ENCODE measurements around the gene SCARF2.

Gene SCARF2

DNA sequence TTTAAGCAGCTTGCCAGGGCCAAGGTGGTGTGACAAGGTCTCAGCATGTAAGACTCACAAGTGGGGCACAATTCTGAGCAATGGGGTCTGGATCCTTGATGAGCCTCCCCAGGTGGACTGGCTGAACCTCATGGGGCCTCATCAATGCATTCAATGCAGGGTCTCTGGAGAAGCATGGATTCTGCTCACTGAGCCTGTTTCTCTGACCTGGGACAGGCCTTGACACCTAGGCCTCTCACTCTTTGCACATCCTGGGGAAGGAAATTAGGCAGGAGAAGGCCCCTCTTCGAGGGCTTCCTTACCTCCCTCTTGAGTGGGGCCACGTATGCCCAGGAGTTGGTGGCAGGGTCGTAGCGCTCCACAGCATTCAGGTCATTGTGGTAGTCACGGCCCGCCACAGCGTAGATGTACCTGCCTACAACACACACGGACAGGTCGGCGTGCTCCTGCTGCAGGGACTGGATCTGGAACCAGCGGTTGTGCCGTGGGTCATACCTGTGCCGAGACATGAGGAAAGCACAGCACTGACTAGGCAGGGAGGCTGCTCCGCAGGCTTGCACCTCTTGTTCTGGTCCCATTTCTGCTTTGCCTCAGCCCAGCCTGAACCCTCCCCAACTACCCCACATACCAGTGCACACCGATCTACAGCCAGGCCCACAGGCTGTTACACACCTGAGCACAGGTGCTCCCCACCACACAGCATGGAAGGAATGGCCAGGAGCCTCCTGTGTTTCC is 20.0 kb upstream of the SCARF2 start:
- no peak overlapping the region for H3K27ac ChIP-seq
- TF ChIP-seq ZFX (IDR thresholded peaks at IDR 0.05) = no peak
- TF ChIP-seq, protein P1, sequence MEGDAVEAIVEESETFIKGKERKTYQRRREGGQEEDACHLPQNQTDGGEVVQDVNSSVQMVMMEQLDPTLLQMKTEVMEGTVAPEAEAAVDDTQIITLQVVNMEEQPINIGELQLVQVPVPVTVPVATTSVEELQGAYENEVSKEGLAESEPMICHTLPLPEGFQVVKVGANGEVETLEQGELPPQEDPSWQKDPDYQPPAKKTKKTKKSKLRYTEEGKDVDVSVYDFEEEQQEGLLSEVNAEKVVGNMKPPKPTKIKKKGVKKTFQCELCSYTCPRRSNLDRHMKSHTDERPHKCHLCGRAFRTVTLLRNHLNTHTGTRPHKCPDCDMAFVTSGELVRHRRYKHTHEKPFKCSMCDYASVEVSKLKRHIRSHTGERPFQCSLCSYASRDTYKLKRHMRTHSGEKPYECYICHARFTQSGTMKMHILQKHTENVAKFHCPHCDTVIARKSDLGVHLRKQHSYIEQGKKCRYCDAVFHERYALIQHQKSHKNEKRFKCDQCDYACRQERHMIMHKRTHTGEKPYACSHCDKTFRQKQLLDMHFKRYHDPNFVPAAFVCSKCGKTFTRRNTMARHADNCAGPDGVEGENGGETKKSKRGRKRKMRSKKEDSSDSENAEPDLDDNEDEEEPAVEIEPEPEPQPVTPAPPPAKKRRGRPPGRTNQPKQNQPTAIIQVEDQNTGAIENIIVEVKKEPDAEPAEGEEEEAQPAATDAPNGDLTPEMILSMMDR (conservative IDR thresholded peaks at IDR 0.05) = no peak

DNA sequence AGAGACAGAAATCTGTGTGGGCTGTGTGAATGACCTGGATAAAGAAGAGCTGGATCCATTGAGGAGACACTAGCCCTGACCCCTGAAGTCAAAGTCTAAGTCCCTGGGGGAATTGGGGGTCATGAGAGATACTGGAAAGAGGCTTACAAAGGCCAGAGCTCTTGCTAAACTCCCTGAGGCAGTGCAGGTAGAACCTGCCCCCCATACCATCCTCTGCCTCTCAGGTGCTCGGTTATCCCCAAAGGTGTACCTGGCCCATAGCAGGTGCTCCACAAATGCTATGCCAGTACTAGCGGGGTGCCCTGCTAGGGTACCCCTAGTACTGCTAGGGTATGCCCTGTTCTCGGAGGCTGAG is 19.1 kb upstream of the SCARF2 start:
- TF ChIP-seq ZFX (IDR thresholded peaks at IDR 0.05) = no peak
- TF ChIP-seq, protein P1 (conservative IDR thresholded peaks at IDR 0.05) = no peak

DNA sequence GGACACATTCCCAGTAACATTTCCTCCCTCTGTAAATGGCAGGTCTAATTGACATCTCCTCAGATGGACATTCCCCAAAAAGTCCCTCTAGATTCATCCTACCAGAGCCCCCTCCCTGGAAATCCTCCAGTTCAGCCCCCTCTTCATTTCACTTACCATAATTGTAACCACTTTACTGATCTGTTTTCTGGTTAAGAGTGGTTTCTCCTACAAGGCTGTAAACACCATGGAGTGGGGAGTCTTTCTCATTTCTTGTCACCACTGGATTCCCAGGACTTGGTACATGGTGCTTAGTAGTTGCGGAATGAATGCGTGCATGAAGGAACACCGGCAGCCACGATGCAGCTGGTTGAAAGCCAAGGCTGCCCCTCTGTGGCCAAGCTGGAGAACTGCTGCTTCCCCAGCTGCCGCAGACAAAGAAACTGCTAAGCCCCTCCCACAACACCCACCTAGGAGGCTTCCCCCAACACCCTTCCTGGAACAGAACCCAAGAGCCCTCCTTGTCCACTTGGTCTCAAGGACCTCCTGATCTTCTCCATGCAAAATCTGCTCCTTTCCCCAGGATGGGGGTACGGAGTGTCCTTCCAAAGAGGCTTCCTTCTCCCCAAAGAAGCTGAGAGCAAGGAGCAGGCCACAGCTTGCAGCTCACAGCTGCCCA is 18.6 kb upstream of the SCARF2 start:
- no peak for TF ChIP-seq ZFX (IDR thresholded peaks at IDR 0.05)
- TF ChIP-seq, protein P1 (conservative IDR thresholded peaks at IDR 0.05) = peak; percentile 92
- H3K27ac ChIP-seq = no peak overlapping the region

More for the DNA sequence above, 19.1 kb upstream of the SCARF2 start:
- no peak overlapping the region for H3K27ac ChIP-seq

DNA sequence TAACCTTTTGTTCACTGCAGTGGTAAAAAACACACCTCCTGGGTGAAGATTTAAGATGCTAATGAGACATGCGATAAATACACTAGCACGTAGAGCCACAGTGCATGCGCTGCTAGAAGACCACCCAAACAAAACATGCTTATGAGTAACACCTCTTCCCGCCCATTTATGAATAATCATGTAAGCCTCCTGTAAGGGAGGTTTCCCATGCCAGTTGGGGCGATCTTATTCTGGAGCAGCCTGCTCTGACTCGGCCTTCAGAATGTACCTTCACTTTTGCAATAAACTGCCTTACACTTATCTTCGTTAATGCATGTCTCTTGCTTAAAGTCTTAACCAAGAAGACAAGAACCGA is 18.1 kb upstream of the SCARF2 start:
- TF ChIP-seq, protein P1 (conservative IDR thresholded peaks at IDR 0.05) = no peak
- TF ChIP-seq ZFX (IDR thresholded peaks at IDR 0.05) = no peak
- no peak overlapping the region for H3K27ac ChIP-seq

DNA sequence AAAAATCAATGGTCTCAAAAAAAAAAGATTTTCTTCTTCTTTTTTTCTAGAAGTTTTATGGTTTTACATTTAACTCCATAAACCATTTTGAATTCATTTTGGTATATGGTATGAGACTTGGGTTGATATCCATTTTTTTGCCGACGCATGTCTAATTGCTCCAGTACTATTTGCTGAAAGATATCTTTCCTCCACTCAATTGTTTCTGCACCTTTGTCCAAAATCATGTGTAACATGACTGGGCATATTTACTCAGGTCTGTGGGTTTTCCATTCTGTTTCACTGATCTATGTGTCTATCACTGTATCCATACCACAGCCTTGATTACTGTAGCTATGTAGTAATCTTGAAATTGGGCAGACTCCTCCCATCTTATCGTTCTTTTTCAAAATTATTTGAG is 15.6 kb upstream of the SCARF2 start:
- TF ChIP-seq ZFX (IDR thresholded peaks at IDR 0.05) = no peak
- TF ChIP-seq, protein P1 (conservative IDR thresholded peaks at IDR 0.05) = no peak

DNA sequence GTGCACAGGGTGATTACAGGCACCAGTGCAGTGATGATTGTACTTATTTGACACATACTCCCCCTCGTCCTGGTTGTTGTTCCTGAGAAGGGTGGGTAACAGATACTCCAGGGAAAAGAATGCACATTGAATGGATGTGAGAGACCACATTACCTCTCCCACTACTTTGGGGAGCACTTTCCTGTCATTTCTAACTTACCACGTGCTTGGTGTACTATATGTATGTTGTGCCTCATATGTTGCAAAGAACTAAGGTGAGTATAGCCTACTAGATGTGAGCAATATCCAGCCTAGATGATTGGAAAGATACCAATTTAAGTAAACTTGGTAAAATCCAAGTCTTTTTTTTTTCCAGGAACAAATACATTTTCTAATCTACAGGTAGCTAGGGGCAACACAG is 14.3 kb upstream of the SCARF2 start:
- TF ChIP-seq ZFX (IDR thresholded peaks at IDR 0.05) = no peak
- TF ChIP-seq, protein P1 (conservative IDR thresholded peaks at IDR 0.05) = no peak
- H3K27ac ChIP-seq = no peak overlapping the region

More for the DNA sequence above, 15.6 kb upstream of the SCARF2 start:
- no peak overlapping the region for H3K27ac ChIP-seq

DNA sequence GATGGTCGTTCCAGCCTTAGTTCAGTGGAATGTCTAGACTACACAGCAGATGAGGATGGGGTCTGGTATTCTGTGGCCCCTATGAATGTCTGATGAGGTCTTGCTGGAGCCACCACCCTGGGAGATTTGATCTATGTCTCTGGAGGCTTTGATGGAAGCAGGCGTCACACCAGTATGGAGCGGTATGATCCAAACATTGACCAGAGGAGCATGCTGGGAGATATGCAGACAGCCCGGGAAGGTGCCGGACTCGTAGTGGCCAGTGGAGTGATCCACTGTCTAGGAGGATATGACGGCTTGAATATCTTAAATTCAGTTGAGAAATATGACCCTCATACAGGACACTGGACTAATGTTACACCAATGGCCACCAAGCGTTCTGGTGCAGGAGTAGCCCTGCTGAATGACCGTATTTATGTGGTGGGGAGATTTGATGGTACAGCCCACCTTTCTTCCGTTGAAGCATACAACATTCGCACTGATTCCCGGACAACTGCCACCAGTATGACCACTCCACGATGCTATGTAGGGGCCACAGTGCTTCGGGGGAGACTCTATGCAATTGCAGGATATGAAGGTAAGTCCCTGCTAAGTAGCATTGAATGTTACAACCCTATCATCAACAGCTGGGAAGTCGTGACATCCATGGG is 13.6 kb upstream of the SCARF2 start:
- H3K27ac ChIP-seq = peak overlapping the region; percentile 73

All from C4-2B (cell line).